Measurements from ENCODE around the gene VSX2.
A peak's percentile ranks its signal among the peaks of the same experiment; 100 is the strongest.

The VSX2 gene

DNA sequence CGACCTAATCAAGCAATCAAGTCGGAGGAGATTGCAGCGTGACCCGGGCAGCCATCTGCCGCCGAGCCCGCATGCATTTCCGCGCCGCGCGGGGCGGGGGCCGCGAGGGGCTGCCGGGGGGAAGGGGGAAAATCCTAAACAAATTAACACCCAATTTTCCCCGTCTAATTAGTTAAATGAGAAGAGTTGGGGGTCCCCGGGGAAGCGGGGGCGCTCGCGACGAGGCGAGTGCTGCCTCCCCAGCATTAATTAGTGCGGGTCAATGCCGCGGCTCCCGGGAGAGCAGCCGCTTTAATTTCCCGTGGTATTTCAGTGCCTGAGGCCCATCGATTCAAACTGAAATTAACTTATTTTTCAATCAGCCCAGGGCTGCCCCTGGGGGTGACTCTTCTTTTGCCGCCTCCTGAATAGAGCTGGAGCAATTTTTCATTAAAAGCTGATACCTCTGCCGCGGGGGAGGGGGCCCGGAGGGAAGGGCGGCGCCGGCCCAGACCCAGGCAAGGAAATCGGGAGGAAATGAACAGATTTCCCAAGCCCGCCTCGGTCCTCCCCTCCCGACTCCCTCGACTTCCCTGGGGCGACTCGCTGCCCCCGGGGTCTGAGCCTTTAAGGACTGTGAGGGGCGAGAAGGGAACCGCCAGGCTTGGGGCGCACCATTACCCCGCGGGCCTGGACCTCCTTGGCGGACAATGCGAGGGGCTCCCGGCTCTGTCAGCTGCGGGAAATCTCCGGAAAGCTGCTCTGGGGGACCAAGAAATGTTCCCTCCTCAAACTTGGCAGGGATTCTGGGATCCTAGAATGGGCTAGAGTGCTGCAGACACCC lies 18.9 kb downstream of the VSX2 start:
- DNase-seq (ENCODE audit: low read depth in 2 of 2) = no peak
- peak overlapping the region; percentile 58 to 67 for H3K4me3 ChIP-seq (replicated peaks in 1 of 2; ENCODE audit: low read depth in 2 of 2, low read length in 2 of 2)
- TF ChIP-seq, protein P1, sequence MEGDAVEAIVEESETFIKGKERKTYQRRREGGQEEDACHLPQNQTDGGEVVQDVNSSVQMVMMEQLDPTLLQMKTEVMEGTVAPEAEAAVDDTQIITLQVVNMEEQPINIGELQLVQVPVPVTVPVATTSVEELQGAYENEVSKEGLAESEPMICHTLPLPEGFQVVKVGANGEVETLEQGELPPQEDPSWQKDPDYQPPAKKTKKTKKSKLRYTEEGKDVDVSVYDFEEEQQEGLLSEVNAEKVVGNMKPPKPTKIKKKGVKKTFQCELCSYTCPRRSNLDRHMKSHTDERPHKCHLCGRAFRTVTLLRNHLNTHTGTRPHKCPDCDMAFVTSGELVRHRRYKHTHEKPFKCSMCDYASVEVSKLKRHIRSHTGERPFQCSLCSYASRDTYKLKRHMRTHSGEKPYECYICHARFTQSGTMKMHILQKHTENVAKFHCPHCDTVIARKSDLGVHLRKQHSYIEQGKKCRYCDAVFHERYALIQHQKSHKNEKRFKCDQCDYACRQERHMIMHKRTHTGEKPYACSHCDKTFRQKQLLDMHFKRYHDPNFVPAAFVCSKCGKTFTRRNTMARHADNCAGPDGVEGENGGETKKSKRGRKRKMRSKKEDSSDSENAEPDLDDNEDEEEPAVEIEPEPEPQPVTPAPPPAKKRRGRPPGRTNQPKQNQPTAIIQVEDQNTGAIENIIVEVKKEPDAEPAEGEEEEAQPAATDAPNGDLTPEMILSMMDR (IDR thresholded peaks at IDR 0.05; ENCODE audit: low read depth, low read length) = no peak

DNA sequence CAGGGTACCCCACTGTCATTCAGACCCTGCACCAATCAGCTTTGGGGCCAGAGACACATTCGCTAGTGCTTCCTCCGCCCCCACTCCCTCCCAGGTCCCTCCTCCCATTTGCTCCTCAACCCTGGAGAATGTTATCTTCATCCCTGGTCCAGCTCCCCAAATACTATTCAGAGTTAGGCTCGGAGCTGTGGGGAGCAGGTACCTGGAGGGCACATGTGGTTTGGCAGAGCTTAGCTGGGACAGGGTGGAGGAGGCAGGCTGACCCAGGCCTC lies 19.5 kb downstream of the VSX2 start:
- TF ChIP-seq, protein P1 (IDR thresholded peaks at IDR 0.05; ENCODE audit: low read depth, low read length) = no peak
- no peak overlapping the region for H3K4me3 ChIP-seq (replicated peaks in 1 of 2; ENCODE audit: low read depth in 2 of 2, low read length in 2 of 2)
- DNase-seq (ENCODE audit: low read depth in 2 of 2) = no peak

DNA sequence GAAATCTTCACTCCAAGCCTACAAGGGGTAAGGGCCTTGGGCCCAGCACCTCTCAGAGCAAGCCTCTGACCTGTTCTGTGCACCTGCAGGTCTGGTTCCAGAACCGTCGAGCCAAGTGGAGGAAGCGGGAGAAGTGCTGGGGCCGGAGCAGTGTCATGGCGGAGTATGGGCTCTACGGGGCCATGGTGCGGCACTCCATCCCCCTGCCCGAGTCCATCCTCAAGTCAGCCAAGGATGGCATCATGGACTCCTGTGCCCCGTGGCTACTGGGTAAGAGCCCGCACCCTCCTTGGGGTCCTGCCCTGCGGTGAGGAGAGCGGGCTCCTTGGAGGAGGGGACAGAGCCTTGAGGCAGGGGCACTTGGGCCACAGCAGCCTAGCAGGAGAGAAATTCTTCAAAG lies 20.3 kb downstream of the VSX2 start:
- DNase-seq (ENCODE audit: low read depth in 2 of 2) = no peak
- H3K4me3 ChIP-seq (replicated peaks in 1 of 2; ENCODE audit: low read depth in 2 of 2, low read length in 2 of 2) = no peak overlapping the region
- TF ChIP-seq, protein P1 (IDR thresholded peaks at IDR 0.05; ENCODE audit: low read depth, low read length) = no peak

DNA sequence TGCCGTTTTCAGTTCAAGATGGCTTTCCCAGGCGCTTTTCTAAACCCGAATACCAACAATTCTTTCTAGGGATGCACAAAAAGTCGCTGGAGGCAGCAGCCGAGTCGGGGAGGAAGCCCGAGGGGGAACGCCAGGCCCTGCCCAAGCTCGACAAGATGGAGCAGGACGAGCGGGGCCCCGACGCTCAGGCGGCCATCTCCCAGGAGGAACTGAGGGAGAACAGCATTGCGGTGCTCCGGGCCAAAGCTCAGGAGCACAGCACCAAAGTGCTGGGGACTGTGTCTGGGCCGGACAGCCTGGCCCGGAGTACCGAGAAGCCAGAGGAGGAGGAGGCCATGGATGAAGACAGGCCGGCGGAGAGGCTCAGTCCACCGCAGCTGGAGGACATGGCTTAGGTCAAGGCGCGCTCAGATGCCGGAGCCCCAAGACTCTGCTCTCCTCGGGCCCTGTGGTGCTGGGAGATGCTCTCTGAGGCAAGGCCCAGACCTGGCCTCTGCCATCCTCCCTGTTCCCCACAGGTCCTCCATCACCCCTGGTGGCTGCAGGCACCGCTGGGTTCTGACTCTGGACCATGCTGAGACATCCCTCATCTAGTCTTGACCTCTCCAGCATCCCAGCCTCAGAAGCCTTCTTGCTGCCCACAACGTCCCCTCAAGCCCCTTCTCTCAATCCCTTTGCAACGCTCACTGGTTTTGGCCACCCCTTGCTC lies 21.4 kb downstream of the VSX2 start:
- no peak overlapping the region for H3K4me3 ChIP-seq (replicated peaks in 1 of 2; ENCODE audit: low read depth in 2 of 2, low read length in 2 of 2)
- TF ChIP-seq, protein P1 (IDR thresholded peaks at IDR 0.05; ENCODE audit: low read depth, low read length) = no peak
- DNase-seq (ENCODE audit: low read depth in 2 of 2) = no peak

DNA sequence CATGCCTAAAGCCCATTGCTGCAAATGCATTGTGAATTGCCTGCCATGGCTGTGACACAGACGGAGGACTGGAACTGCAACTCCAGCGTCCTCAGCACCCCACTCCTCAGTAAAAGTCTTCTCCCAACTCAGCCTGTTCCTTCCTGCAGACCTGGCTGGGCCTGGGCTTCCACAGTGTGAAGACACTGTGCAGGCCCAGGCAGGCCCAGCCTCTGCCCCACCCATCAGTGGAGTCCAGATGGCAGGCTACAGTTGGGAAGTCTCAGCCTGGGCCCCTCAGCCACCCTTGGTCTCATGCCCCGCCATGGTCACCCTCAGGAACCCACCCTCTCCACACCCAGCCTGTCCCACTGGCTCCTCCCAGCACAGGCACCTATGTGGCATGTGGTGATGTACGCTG lies 22.0 kb downstream of the VSX2 start:
- TF ChIP-seq, protein P1 (IDR thresholded peaks at IDR 0.05; ENCODE audit: low read depth, low read length) = no peak
- DNase-seq (ENCODE audit: low read depth in 2 of 2) = no peak
- H3K4me3 ChIP-seq (replicated peaks in 1 of 2; ENCODE audit: low read depth in 2 of 2, low read length in 2 of 2) = no peak overlapping the region

DNA sequence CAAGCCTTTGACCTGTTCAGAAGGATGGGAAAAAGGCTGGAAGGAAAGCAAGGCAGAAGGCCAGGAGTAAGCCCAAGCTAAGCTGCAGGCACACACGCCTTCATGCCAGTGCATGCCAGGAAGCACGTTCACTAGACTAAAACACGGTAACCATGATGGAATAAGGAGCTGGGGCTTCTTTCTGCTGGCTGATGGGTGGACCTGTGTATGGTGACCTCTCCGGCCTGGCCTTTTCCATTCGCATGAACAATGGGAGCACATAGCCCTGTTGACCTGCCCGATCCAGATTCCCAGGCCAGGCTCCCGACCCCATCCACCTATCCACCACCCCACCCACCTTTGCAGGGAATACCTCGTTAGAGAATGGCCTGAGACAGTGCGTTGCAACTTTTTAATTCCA lies 22.8 kb downstream of the VSX2 start:
- no peak overlapping the region for H3K4me3 ChIP-seq (replicated peaks in 1 of 2; ENCODE audit: low read depth in 2 of 2, low read length in 2 of 2)
- DNase-seq (ENCODE audit: low read depth in 2 of 2) = no peak
- TF ChIP-seq, protein P1 (IDR thresholded peaks at IDR 0.05; ENCODE audit: low read depth, low read length) = no peak

Measured in cardiac fibroblast (primary cell).